H9 (cell line): ENCODE measurements around the gene SBK3. TPM values are rescaled to one million over a fixed set of nuclear protein-coding genes. Genes with fewer than 3 reads are reported as not detected.
"Not testable (repeated sequence)": the region's sequence is repeated elsewhere in the genome, so short reads cannot be mapped to it uniquely, and the experiment has no call there.

ENCODE experiments used
- DNase-seq: peaks from one replicate; pipeline ENCODE4 v3.0.0-alpha.2; 2017
- H2AFZ ChIP-seq: one replicate; pipeline ENCODE4 v1.6.1; 2013; ENCODE audit warnings: mild to moderate bottlenecking, low read length, control low read depth, moderate library complexity
- H2AK5ac ChIP-seq: 2 replicates; pipeline ENCODE4 v1.6.1; 2013; ENCODE audit warnings: low read length, control low read depth, mixed read lengths; ENCODE audit not compliant: insufficient read length
- H2BK120ac ChIP-seq: one replicate; pipeline ENCODE4 v1.6.1; 2013; ENCODE audit warnings: low read depth, mild to moderate bottlenecking, low read length, control low read depth, inconsistent platforms; ENCODE audit not compliant: poor library complexity, severe bottlenecking
- H2BK12ac ChIP-seq: 2 replicates; pipeline ENCODE4 v1.6.1; 2013; ENCODE audit warnings: low read length, control low read depth, mixed read lengths, low read depth; ENCODE audit not compliant: insufficient read length
- H2BK15ac ChIP-seq: 2 replicates; pipeline ENCODE4 v1.6.1; 2013; ENCODE audit warnings: low read depth, low read length, control low read depth
- H2BK20ac ChIP-seq: one replicate; pipeline ENCODE4 v1.6.1; 2013; ENCODE audit warnings: low read depth, mild to moderate bottlenecking, low read length, control low read depth, inconsistent platforms; ENCODE audit not compliant: poor library complexity, severe bottlenecking
- H2BK5ac ChIP-seq: 2 replicates; pipeline ENCODE4 v1.6.1; 2013; ENCODE audit warnings: low read length, control low read depth, mixed read lengths; ENCODE audit not compliant: insufficient read length
- H3K14ac ChIP-seq: 2 replicates; pipeline ENCODE4 v1.6.1; 2013; ENCODE audit warnings: low read length, control low read depth; ENCODE audit not compliant: insufficient read depth
- H3K18ac ChIP-seq: 2 replicates; pipeline ENCODE4 v1.6.1; 2013; ENCODE audit warnings: low read depth, mild to moderate bottlenecking, mixed read lengths, low read length, control low read depth; ENCODE audit not compliant: insufficient read length
- H3K23ac ChIP-seq: 2 replicates; pipeline ENCODE4 v1.6.1; 2013; ENCODE audit warnings: low read length, control low read depth, mixed read lengths, low read depth; ENCODE audit not compliant: insufficient read length
- H3K23me2 ChIP-seq: 2 replicates; pipeline ENCODE4 v1.6.1; 2013; ENCODE audit warnings: low read depth, mild to moderate bottlenecking, mixed read lengths, low read length, control low read depth; ENCODE audit not compliant: insufficient read length, poor library complexity, severe bottlenecking
- H3K27ac ChIP-seq: 2 replicates; pipeline ENCODE4 v1.5.1; 2013; ENCODE audit warnings: low read length, control low read depth, mixed read lengths, low read depth; ENCODE audit not compliant: insufficient read length
- H3K27me3 ChIP-seq: 2 replicates; pipeline ENCODE4 v1.6.1; 2013; ENCODE audit warnings: low read length, control low read depth, inconsistent platforms; ENCODE audit not compliant: insufficient read depth
- H3K4ac ChIP-seq: 2 replicates; pipeline ENCODE4 v1.6.1; 2013; ENCODE audit warnings: low read depth, mild to moderate bottlenecking, control low read depth, inconsistent platforms, low read length, moderate library complexity
- H3K4me1 ChIP-seq: 2 replicates; pipeline ENCODE4 v1.6.1; 2013; ENCODE audit warnings: low read length, control low read depth, inconsistent platforms; ENCODE audit not compliant: insufficient read depth
- H3K4me2 ChIP-seq: 2 replicates; pipeline ENCODE4 v1.6.1; 2013; ENCODE audit warnings: low read length, control low read depth, mixed read lengths; ENCODE audit not compliant: insufficient read length, insufficient read depth
- H3K56ac ChIP-seq: 2 replicates; pipeline ENCODE4 v1.6.1; 2013; ENCODE audit warnings: low read depth, mild to moderate bottlenecking, mixed read lengths, low read length, control low read depth; ENCODE audit not compliant: insufficient read length
- H3K79me1 ChIP-seq: 2 replicates; pipeline ENCODE4 v1.6.1; 2013; ENCODE audit warnings: low read depth, mild to moderate bottlenecking, moderate library complexity, low read length, control low read depth, inconsistent platforms; ENCODE audit not compliant: insufficient read depth, poor library complexity, severe bottlenecking
- H3K79me2 ChIP-seq: 2 replicates; pipeline ENCODE4 v1.6.1; 2013; ENCODE audit warnings: low read length, control low read depth, inconsistent platforms; ENCODE audit not compliant: insufficient read depth
- H3K9ac ChIP-seq: 2 replicates; pipeline ENCODE4 v1.6.1; 2013; ENCODE audit warnings: low read length, control low read depth, mixed read lengths; ENCODE audit not compliant: insufficient read length; ENCODE audit errors: extremely low read depth
- H3K9me3 ChIP-seq: one replicate; pipeline ENCODE4 v1.6.1; 2013; ENCODE audit warnings: low read depth, low read length, inconsistent platforms; ENCODE audit not compliant: control insufficient read depth
- H3T11ph ChIP-seq: one replicate; pipeline ENCODE4 v1.6.1; 2013; ENCODE audit warnings: mild to moderate bottlenecking, low read length, control low read depth, inconsistent platforms
- H4K20me1 ChIP-seq: one replicate; pipeline ENCODE4 v1.6.1; 2013; ENCODE audit not compliant: control insufficient read depth, insufficient read length, insufficient read depth
- H4K5ac ChIP-seq: 2 replicates; pipeline ENCODE4 v1.6.1; 2013; ENCODE audit warnings: low read depth, mild to moderate bottlenecking, mixed read lengths, low read length, control low read depth; ENCODE audit not compliant: insufficient read length
- H4K8ac ChIP-seq: replicated peaks from 2 replicates; pipeline ENCODE4 v1.6.1; 2013; ENCODE audit warnings: low read length, control low read depth, mixed read lengths, low read depth; ENCODE audit not compliant: insufficient read length
- H4K91ac ChIP-seq: 2 replicates; pipeline ENCODE4 v1.6.1; 2013; ENCODE audit warnings: low read depth, mild to moderate bottlenecking, moderate library complexity, mixed read lengths, low read length, control low read depth; ENCODE audit not compliant: insufficient read length
- H3K27ac Mint-ChIP-seq, 3 experiments: 2 replicates in 2 of 3; 3 replicates in 1 of 3; pipeline ENCODE4 v1.8.0; 2020 to 2021; ENCODE audit warnings: mixed read lengths in 3 of 3, mild to moderate bottlenecking in 1 of 3, moderate library complexity in 1 of 3
- H3K27me3 Mint-ChIP-seq: 2 replicates; pipeline ENCODE4 v1.8.0; 2021; ENCODE audit warnings: low read depth, mild to moderate bottlenecking, moderate library complexity, mixed read lengths
- H3K36me3 Mint-ChIP-seq, 3 experiments: 2 replicates in 2 of 3; 3 replicates in 1 of 3; pipeline ENCODE4 v1.8.0; 2020 to 2021; ENCODE audit warnings: low read depth in 3 of 3, mixed read lengths in 3 of 3; ENCODE audit not compliant: insufficient read depth in 1 of 3
- H3K4me1 Mint-ChIP-seq, 2 experiments: 2 replicates each; pipeline ENCODE4 v1.8.0; 2020; ENCODE audit warnings: mixed read lengths in 2 of 2
- H3K4me3 Mint-ChIP-seq, 2 experiments: 2 replicates in 1 of 2; 3 replicates in 1 of 2; pipeline ENCODE4 v1.8.0; 2020 to 2021; ENCODE audit warnings: mild to moderate bottlenecking in 2 of 2, mixed read lengths in 2 of 2, moderate library complexity in 1 of 2
- H3K9me3 Mint-ChIP-seq, 2 experiments: 2 replicates in 1 of 2; 3 replicates in 1 of 2; pipeline ENCODE4 v1.8.0; 2020; ENCODE audit warnings: mild to moderate bottlenecking in 2 of 2, mixed read lengths in 2 of 2, moderate library complexity in 1 of 2
- WGBS: extraction: QIAGEN DNeasy Blood & Tissue Kit; methylation state at CpG from one replicate; pipeline ENCODE4 v1.1.7; 2013; ENCODE audit warnings: missing lambda C conversion rate, low lambda C conversion rate, mixed read lengths; ENCODE audit not compliant: insufficient read length; ENCODE audit errors: extremely low coverage; 5-methylcytosine and 5-hydroxymethylcytosine counted together
- total RNA-seq: library from RNA; stranded (reverse); gene quantifications from 2 replicates; pipeline ENCODE4 v1.2.1, GENCODE V29; 2021
- TF ChIP-seq, protein P1 (sequence below): fragments of 200-600 bp; sonication (generic); conservative IDR thresholded peaks from 3 replicates; pipeline ENCODE4 v1.8.0; 2021; ENCODE audit warnings: antibody characterized with exemption, mild to moderate bottlenecking

SBK3 gene
- total RNA-seq, 1 experiment from 2014 or later = 0.70 TPM

DNA sequence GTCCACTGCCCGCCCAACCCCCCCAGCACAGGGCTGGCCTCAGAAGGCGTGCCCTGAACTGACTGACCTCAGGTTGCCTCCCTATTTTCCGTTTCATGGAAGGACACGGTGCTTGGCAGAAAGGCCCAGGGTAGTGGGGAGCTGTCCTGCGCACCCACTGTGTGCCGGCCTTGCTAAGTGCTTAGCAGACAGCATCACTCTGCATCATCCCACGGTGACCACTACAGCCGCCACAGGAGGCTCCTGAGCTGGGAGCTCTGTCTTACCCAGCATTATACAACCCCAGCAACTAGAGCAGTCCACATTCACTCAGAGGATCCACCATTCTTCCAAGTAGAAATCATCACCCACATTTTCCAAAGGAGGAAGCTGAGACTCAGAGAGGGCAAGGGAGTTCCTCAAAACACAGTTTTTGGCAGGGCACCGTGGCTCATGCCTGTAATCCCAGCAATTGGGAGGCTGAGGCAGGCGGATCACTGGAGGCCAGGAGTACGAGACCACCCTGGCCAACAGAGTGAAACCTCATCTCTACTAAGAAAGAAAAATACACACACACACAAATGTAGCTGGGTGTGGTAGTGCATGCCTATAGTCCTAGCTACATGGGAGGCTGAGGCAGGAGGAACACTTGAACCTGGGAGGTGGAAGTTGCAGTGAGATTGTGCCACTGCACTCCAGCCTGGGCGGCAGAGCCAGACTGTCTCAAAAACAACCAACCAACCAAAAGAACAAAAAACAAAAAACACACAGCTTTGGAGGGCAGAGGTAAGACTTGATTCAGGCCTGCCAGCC lies 10.0 kb downstream of the SBK3 start:
- Histone ChIP-seq H2AK5ac (no peak overlapping the region), H2AFZ (no peak overlapping the region), H3K18ac (no peak overlapping the region), H2BK15ac (no peak overlapping the region), H3K4me1 (no peaks in the 10 kb centered on the region; the same call in 1 of the 2 replicates), H3K4me2 (no peak overlapping the region), H4K8ac (no peak overlapping the region), H3K27ac (no peak overlapping the region), H3K23me2 (no peaks in the 10 kb centered on the region), H2BK5ac (no peak overlapping the region), H4K91ac (no peak overlapping the region), H3K14ac (no peak overlapping the region; the same call in 1 of the 2 replicates), H3K9me3 (no peaks in the 10 kb centered on the region), H2BK120ac (no peak overlapping the region), H2BK20ac (no peak overlapping the region), H3K79me2 (no peaks in the 10 kb centered on the region), H4K20me1 (peaks cover 2% of the 10 kb centered on the region), H3K79me1 (no peaks in the 10 kb centered on the region), H3K4ac (no peak overlapping the region), H3K27me3 (no peaks in the 10 kb centered on the region), H4K5ac (no peak overlapping the region), H3K9ac (no peak overlapping the region), H3K56ac (no peak overlapping the region), H2BK12ac (no peak overlapping the region), H3K23ac (no peak overlapping the region), H3T11ph (no peak overlapping the region)
- Mint-ChIP-seq H3K36me3 (peaks cover 0 to 6% (median 0%) of the 10 kb centered on the region in 3 experiments; a peak in 1 of 7 replicates), H3K27me3 (0 out of 2 replicates have a peak, but pooled peaks cover 2% of the 10 kb centered on the region), H3K4me1 (peaks cover 4 to 31% of the 10 kb centered on the region in 2 experiments; a peak in 3 of 4 replicates), H3K27ac (no peak overlapping the region; a peak in 1 of 7 replicates), H3K4me3 (peak overlapping the region in 1 of 2 experiments; percentile 54; a peak in 2 of 5 replicates), H3K9me3 (peaks cover 0 to 4% of the 10 kb centered on the region in 2 experiments; a peak in 2 of 5 replicates)
- TF ChIP-seq, protein P1, sequence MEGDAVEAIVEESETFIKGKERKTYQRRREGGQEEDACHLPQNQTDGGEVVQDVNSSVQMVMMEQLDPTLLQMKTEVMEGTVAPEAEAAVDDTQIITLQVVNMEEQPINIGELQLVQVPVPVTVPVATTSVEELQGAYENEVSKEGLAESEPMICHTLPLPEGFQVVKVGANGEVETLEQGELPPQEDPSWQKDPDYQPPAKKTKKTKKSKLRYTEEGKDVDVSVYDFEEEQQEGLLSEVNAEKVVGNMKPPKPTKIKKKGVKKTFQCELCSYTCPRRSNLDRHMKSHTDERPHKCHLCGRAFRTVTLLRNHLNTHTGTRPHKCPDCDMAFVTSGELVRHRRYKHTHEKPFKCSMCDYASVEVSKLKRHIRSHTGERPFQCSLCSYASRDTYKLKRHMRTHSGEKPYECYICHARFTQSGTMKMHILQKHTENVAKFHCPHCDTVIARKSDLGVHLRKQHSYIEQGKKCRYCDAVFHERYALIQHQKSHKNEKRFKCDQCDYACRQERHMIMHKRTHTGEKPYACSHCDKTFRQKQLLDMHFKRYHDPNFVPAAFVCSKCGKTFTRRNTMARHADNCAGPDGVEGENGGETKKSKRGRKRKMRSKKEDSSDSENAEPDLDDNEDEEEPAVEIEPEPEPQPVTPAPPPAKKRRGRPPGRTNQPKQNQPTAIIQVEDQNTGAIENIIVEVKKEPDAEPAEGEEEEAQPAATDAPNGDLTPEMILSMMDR = no peak
- DNase-seq = no peak
- no CpG with 5 or more reads among the region's 12 CpGs for WGBS

DNA sequence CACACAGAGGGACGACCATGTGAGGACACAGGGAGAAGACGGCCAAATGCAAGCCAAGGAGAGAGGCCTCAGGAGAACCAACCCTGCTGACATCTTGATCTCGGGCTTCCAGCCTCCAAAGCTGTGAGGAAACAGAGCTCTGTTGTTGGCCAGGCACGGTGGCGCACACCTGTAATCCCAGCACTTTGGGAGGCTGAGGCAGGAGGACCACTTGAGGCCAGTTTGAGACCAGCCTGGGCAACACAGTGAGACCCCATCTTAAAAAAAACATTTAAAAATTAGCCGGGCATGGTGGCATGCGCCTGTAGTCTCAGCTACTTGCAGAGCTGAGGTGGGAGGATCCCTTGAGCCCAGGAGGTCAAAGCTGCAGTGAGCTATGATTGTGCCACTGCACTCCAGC lies 11.1 kb downstream of the SBK3 start:
- H3T11ph ChIP-seq, H2BK5ac ChIP-seq, H2BK20ac ChIP-seq, H3K23ac ChIP-seq, H3K4ac ChIP-seq, H3K27ac Mint-ChIP-seq, H3K9ac ChIP-seq, H3K4me1 ChIP-seq, H4K91ac ChIP-seq, H3K18ac ChIP-seq, H3K23me2 ChIP-seq, H2AK5ac ChIP-seq, H4K8ac ChIP-seq, H4K20me1 ChIP-seq, H3K27ac ChIP-seq, H3K79me1 ChIP-seq, H2AFZ ChIP-seq, H3K9me3 Mint-ChIP-seq, H3K56ac ChIP-seq, H3K36me3 Mint-ChIP-seq, H4K5ac ChIP-seq, H3K27me3 Mint-ChIP-seq, H3K79me2 ChIP-seq, H3K9me3 ChIP-seq, H3K4me3 Mint-ChIP-seq, H2BK120ac ChIP-seq, H3K14ac ChIP-seq, H2BK12ac ChIP-seq, H3K4me2 ChIP-seq, H3K27me3 ChIP-seq, DNase-seq, H2BK15ac ChIP-seq: not testable (repeated sequence)
- no CpG with 5 or more reads among the region's 7 CpGs for WGBS
- peaks cover 2 to 23% of the 10 kb centered on the region in 2 experiments; a peak in 3 of 4 replicates for H3K4me1 Mint-ChIP-seq
